ENCODE measurements around the gene PDE4D. TPM values are rescaled to one million over a fixed set of nuclear protein-coding genes. Genes with fewer than 3 reads are reported as not detected.
A peak's percentile ranks its signal among the peaks of the same experiment; 100 is the strongest.

The PDE4D gene
- total RNA-seq, 1 donor = 19.9 TPM

DNA sequence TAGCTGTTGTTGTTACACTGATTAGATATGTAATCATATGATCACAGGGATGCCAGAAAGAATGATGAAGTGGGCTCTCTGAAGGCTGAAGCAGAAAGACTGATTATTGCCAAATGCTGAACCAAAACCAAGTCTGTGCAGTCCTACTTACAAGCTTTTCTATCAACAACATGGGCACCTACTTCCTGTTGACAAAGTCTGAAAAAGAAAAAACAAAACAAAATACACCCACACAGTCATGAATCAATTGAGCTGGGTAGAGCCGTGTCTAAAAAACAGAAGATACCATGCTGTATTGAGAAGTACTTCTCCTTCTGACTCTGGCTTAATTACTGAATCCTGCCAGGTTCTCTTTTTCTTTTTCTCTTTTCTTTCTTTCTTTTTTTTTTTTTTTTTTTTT, 947.3 kb downstream of the PDE4D start:
- Histone ChIP-seq H3K4me3 (ENCODE audit: insufficient read depth, low read length) (no peak overlapping the region), H3K36me3 (ENCODE audit: insufficient read depth, low read length) (no peaks in the 10 kb centered on the region), H3K4me1 (ENCODE audit: insufficient read depth, low read length) (peaks cover 14% of the 10 kb centered on the region), H3K27ac (ENCODE audit: low read depth, low read length) (no peak overlapping the region), H3K27me3 (ENCODE audit: insufficient read depth, low read length) (no peaks in the 10 kb centered on the region), H4K20me1 (ENCODE audit: insufficient read depth, low read length) (no peaks in the 10 kb centered on the region), H3K4me2 (ENCODE audit: insufficient read depth, low read length) (no peak overlapping the region), H3K9me3 (ENCODE audit: low read depth, low read length) (no peaks in the 10 kb centered on the region), H3K79me2 (ENCODE audit: insufficient read depth, low read length) (no peaks in the 10 kb centered on the region), H2AFZ (ENCODE audit: low read length) (peak overlapping the region; percentile 48)
- no peak for DNase-seq (ENCODE audit: insufficient read length, low spot score, missing footprints)
- no peak for TF ChIP-seq CTCF (IDR thresholded peaks at IDR 0.05; ENCODE audit: extremely low read depth, low read depth, low read length)

GRCh38 chr5:58944221-58944620, 949.3 kb downstream of the PDE4D start:
- H3K9me3 ChIP-seq (ENCODE audit: low read depth, low read length) = no peaks in the 10 kb centered on the region
- H3K4me3 ChIP-seq (ENCODE audit: insufficient read depth, low read length) = no peak overlapping the region
- H3K79me2 ChIP-seq (ENCODE audit: insufficient read depth, low read length) = no peaks in the 10 kb centered on the region
- H3K4me1 ChIP-seq (ENCODE audit: insufficient read depth, low read length) = peaks cover 20% of the 10 kb centered on the region
- no peak for DNase-seq (ENCODE audit: insufficient read length, low spot score, missing footprints)
- peak overlapping the region; percentile 45 for H3K4me2 ChIP-seq (ENCODE audit: insufficient read depth, low read length)
- H3K27ac ChIP-seq (ENCODE audit: low read depth, low read length) = no peak overlapping the region
- H3K36me3 ChIP-seq (ENCODE audit: insufficient read depth, low read length) = no peaks in the 10 kb centered on the region
- H4K20me1 ChIP-seq (ENCODE audit: insufficient read depth, low read length) = no peaks in the 10 kb centered on the region
- H2AFZ ChIP-seq (ENCODE audit: low read length) = no peak overlapping the region
- no peak for TF ChIP-seq CTCF (IDR thresholded peaks at IDR 0.05; ENCODE audit: extremely low read depth, low read depth, low read length)
- H3K27me3 ChIP-seq (ENCODE audit: insufficient read depth, low read length) = no peaks in the 10 kb centered on the region

- no peaks in the 10 kb centered on the region for H3K9me3 ChIP-seq (ENCODE audit: low read depth, low read length)
- peaks cover 20% of the 10 kb centered on the region for H3K4me1 ChIP-seq (ENCODE audit: insufficient read depth, low read length)
- DNase-seq (ENCODE audit: insufficient read length, low spot score, missing footprints) = no peak
- no peaks in the 10 kb centered on the region for H3K36me3 ChIP-seq (ENCODE audit: insufficient read depth, low read length)
- peak overlapping the region; percentile 20 for H2AFZ ChIP-seq (ENCODE audit: low read length)
- H3K27ac ChIP-seq (ENCODE audit: low read depth, low read length) = no peak overlapping the region
- no peaks in the 10 kb centered on the region for H4K20me1 ChIP-seq (ENCODE audit: insufficient read depth, low read length)
- H3K4me3 ChIP-seq (ENCODE audit: insufficient read depth, low read length) = no peak overlapping the region
- no peaks in the 10 kb centered on the region for H3K27me3 ChIP-seq (ENCODE audit: insufficient read depth, low read length)
- no peaks in the 10 kb centered on the region for H3K79me2 ChIP-seq (ENCODE audit: insufficient read depth, low read length)
- H3K4me2 ChIP-seq (ENCODE audit: insufficient read depth, low read length) = peak overlapping the region; percentile 58
- no peak for TF ChIP-seq CTCF (IDR thresholded peaks at IDR 0.05; ENCODE audit: extremely low read depth, low read depth, low read length)
These were observed 953.1 kb downstream of the PDE4D start for GRCh38 chr5:58940446-58940845.

GRCh38 chr5:58939664-58940063, 953.9 kb downstream of the PDE4D start:
- TF ChIP-seq CTCF (IDR thresholded peaks at IDR 0.05; ENCODE audit: extremely low read depth, low read depth, low read length) = no peak
- peaks cover 24% of the 10 kb centered on the region for H3K4me1 ChIP-seq (ENCODE audit: insufficient read depth, low read length)
- H3K36me3 ChIP-seq (ENCODE audit: insufficient read depth, low read length) = no peaks in the 10 kb centered on the region
- H2AFZ ChIP-seq (ENCODE audit: low read length) = no peak overlapping the region
- H3K4me3 ChIP-seq (ENCODE audit: insufficient read depth, low read length) = no peak overlapping the region
- no peak for DNase-seq (ENCODE audit: insufficient read length, low spot score, missing footprints)
- H3K27ac ChIP-seq (ENCODE audit: low read depth, low read length) = no peak overlapping the region
- no peaks in the 10 kb centered on the region for H3K9me3 ChIP-seq (ENCODE audit: low read depth, low read length)
- no peak overlapping the region for H3K4me2 ChIP-seq (ENCODE audit: insufficient read depth, low read length)
- no peaks in the 10 kb centered on the region for H3K79me2 ChIP-seq (ENCODE audit: insufficient read depth, low read length)
- H3K27me3 ChIP-seq (ENCODE audit: insufficient read depth, low read length) = no peaks in the 10 kb centered on the region
- H4K20me1 ChIP-seq (ENCODE audit: insufficient read depth, low read length) = no peaks in the 10 kb centered on the region

All from osteoblast (primary cell).